Karpas-422 (cell line): ENCODE data around the gene FKTN. TPM values are rescaled to one million over a fixed set of nuclear protein-coding genes. Genes with fewer than 3 reads are reported as not detected.

Experiments used
- DNase-seq: peaks from one replicate; pipeline ENCODE4 v3.0.0-alpha.2; 2015
- H2AFZ ChIP-seq: fragments of 200-600 bp; sonication (generic); 2 replicates; pipeline ENCODE4 v1.6.1; 2014; ENCODE audit warnings: antibody characterized with exemption, low read length, mixed read lengths
- H3K27ac ChIP-seq: fragments of 200-600 bp; sonication (generic); 2 replicates; pipeline ENCODE4 v1.5.1; 2014; ENCODE audit warnings: mild to moderate bottlenecking, low read length, moderate library complexity
- H3K27me3 ChIP-seq: fragments of 200-600 bp; sonication (generic); 2 replicates; pipeline ENCODE4 v1.6.1; 2014; ENCODE audit warnings: low read length, mixed read lengths
- H3K36me3 ChIP-seq: fragments of 200-600 bp; sonication (generic); 2 replicates; pipeline ENCODE4 v1.6.1; 2014; ENCODE audit warnings: low read length, mixed read lengths; ENCODE audit not compliant: insufficient read depth
- H3K4me1 ChIP-seq: fragments of 200-600 bp; sonication (generic); 2 replicates; pipeline ENCODE4 v1.6.1; 2014; ENCODE audit warnings: mild to moderate bottlenecking, low read length, mixed read lengths
- H3K4me2 ChIP-seq: fragments of 200-600 bp; sonication (generic); 2 replicates; pipeline ENCODE4 v1.6.1; 2014; ENCODE audit warnings: low read length, low read depth, mild to moderate bottlenecking; ENCODE audit not compliant: poor library complexity, severe bottlenecking
- H3K4me3 ChIP-seq: fragments of 200-600 bp; sonication (generic); 2 replicates; pipeline ENCODE4 v1.5.1; 2014; ENCODE audit warnings: mild to moderate bottlenecking, antibody characterized with exemption, low read length, mixed read lengths
- H3K79me2 ChIP-seq: fragments of 200-600 bp; sonication (generic); 2 replicates; pipeline ENCODE4 v1.6.1; 2014; ENCODE audit warnings: mild to moderate bottlenecking, low read length, mixed read lengths
- H3K9ac ChIP-seq: fragments of 200-600 bp; sonication (generic); 2 replicates; pipeline ENCODE4 v1.6.0; 2014; ENCODE audit warnings: low read length
- H3K9me2 ChIP-seq: fragments of 200-600 bp; sonication (generic), shearing (Covaris generic); replicated peaks from 2 replicates; pipeline ENCODE4 v1.6.0; 2014; ENCODE audit warnings: mild to moderate bottlenecking, low read length, moderate library complexity; ENCODE audit not compliant: insufficient read depth
- H3K9me3 ChIP-seq: fragments of 300-700, 200-600 bp; sonication (generic); 2 replicates; pipeline ENCODE4 v1.6.1; 2014; ENCODE audit warnings: low read length, mixed read lengths
- H4K20me1 ChIP-seq: fragments of 200-600 bp; sonication (generic); 2 replicates; pipeline ENCODE4 v1.6.1; 2014; ENCODE audit warnings: mild to moderate bottlenecking, antibody characterized with exemption, low read length, low read depth; ENCODE audit not compliant: insufficient read depth
- total RNA-seq: library from RNA; depleted of rRNA; stranded (reverse); fragments of >200 nt; shearing (Covaris generic); gene quantifications from 2 replicates; pipeline ENCODE4 v1.2.3, GENCODE V29; 2014; ENCODE audit warnings: low replicate concordance

The FKTN gene
- total RNA-seq, 1 experiment from 2014 or later = 22.0 TPM

GRCh38 chr9:105639936-105640335 lies 82.0 kb downstream of the FKTN start:
- Histone ChIP-seq H2AFZ (no peak overlapping the region), H3K79me2 (no peaks in the 10 kb centered on the region), H3K27ac (peak overlapping the region; percentile 78), H4K20me1 (no peaks in the 10 kb centered on the region), H3K36me3 (no peaks in the 10 kb centered on the region), H3K4me1 (peaks cover 79% of the 10 kb centered on the region), H3K9me2 (no peaks in the 10 kb centered on the region), H3K9ac (peak overlapping the region; percentile 18), H3K4me3 (no peak overlapping the region), H3K27me3 (no peaks in the 10 kb centered on the region), H3K4me2 (peak overlapping the region; percentile 71), H3K9me3 (0 out of 2 replicates have a peak, but pooled peaks cover 2% of the 10 kb centered on the region)
- DNase-seq = peak; percentile 51

- Histone ChIP-seq H3K27me3 (no peaks in the 10 kb centered on the region), H3K4me3 (0 out of 2 replicates have a peak overlapping the region, but pooled peaks have one; percentile 14)
Observed at GRCh38 chr9:105643795-105644194, 85.9 kb downstream of the FKTN start.

GRCh38 chr9:105646879-105647594 lies 89.1 kb downstream of the FKTN start:
- H3K27me3 ChIP-seq = no peaks in the 10 kb centered on the region
- DNase-seq = no peak
- peak overlapping the region; percentile 13 for H3K9ac ChIP-seq
- peak overlapping the region; percentile 46 for H3K4me2 ChIP-seq
- peaks cover 89% of the 10 kb centered on the region for H3K4me1 ChIP-seq
- H4K20me1 ChIP-seq = no peaks in the 10 kb centered on the region
- H3K79me2 ChIP-seq = no peaks in the 10 kb centered on the region
- peak overlapping the region; percentile 29; the same call in 1 of the 2 replicates for H3K27ac ChIP-seq
- no peaks in the 10 kb centered on the region for H3K9me2 ChIP-seq
- H2AFZ ChIP-seq = no peak overlapping the region
- no peaks in the 10 kb centered on the region for H3K36me3 ChIP-seq
- H3K9me3 ChIP-seq = 0 out of 2 replicates have a peak, but pooled peaks cover 2% of the 10 kb centered on the region
- no peak overlapping the region for H3K4me3 ChIP-seq

More at GRCh38 chr9:105643795-105644194, 85.9 kb downstream of the FKTN start:
- no peaks in the 10 kb centered on the region for H4K20me1 ChIP-seq
- H3K4me1 ChIP-seq = peaks cover 91% of the 10 kb centered on the region
- no peak overlapping the region for H2AFZ ChIP-seq
- no peaks in the 10 kb centered on the region for H3K9me2 ChIP-seq
- DNase-seq = peak; percentile 65
- no peaks in the 10 kb centered on the region for H3K36me3 ChIP-seq
- H3K9ac ChIP-seq = peak overlapping the region; percentile 15; the same call in 1 of the 2 replicates
- H3K4me2 ChIP-seq = peak overlapping the region; percentile 45
- H3K27ac ChIP-seq = peak overlapping the region; percentile 74
- 0 out of 2 replicates have a peak, but pooled peaks cover 2% of the 10 kb centered on the region for H3K9me3 ChIP-seq
- H3K79me2 ChIP-seq = no peaks in the 10 kb centered on the region

- Histone ChIP-seq H3K27me3 (no peaks in the 10 kb centered on the region), H3K9me3 (0 out of 2 replicates have a peak, but pooled peaks cover 2% of the 10 kb centered on the region), H3K9ac (peak overlapping the region; percentile 13; the same call in 1 of the 2 replicates), H4K20me1 (no peaks in the 10 kb centered on the region), H2AFZ (no peak overlapping the region), H3K79me2 (no peaks in the 10 kb centered on the region), H3K27ac (peak overlapping the region; percentile 47), H3K4me2 (peak overlapping the region; percentile 46), H3K9me2 (no peaks in the 10 kb centered on the region), H3K4me3 (no peak overlapping the region), H3K36me3 (no peaks in the 10 kb centered on the region), H3K4me1 (peaks cover 92% of the 10 kb centered on the region)
- DNase-seq = no peak
Observed at GRCh38 chr9:105647595-105648349, 89.8 kb downstream of the FKTN start.

GRCh38 chr9:105651806-105652205 lies 93.9 kb downstream of the FKTN start:
- Histone ChIP-seq H3K9me2 (no peaks in the 10 kb centered on the region), H4K20me1 (no peaks in the 10 kb centered on the region), H2AFZ (no peak overlapping the region), H3K4me3 (peak overlapping the region; percentile 33), H3K4me2 (peak overlapping the region; percentile 53), H3K36me3 (no peaks in the 10 kb centered on the region), H3K4me1 (peaks cover 86% of the 10 kb centered on the region), H3K79me2 (no peaks in the 10 kb centered on the region), H3K27ac (peak overlapping the region; percentile 70), H3K27me3 (no peaks in the 10 kb centered on the region), H3K9me3 (no peaks in the 10 kb centered on the region), H3K9ac (peak overlapping the region; percentile 31; the same call in 1 of the 2 replicates)
- DNase-seq = peak; percentile 74

- Histone ChIP-seq H3K9me2 (no peaks in the 10 kb centered on the region), H3K4me1 (peaks cover 77% of the 10 kb centered on the region), H3K36me3 (no peaks in the 10 kb centered on the region), H2AFZ (no peak overlapping the region), H4K20me1 (no peaks in the 10 kb centered on the region), H3K4me3 (peak overlapping the region; percentile 65), H3K4me2 (peak overlapping the region; percentile 61), H3K79me2 (no peaks in the 10 kb centered on the region), H3K9ac (peak overlapping the region; percentile 67), H3K27me3 (no peaks in the 10 kb centered on the region), H3K27ac (peak overlapping the region; percentile 55), H3K9me3 (no peaks in the 10 kb centered on the region)
- peak; percentile 60 for DNase-seq
Observed at GRCh38 chr9:105656131-105656921, 98.4 kb downstream of the FKTN start.

- no peak for DNase-seq
- Histone ChIP-seq H3K9me2 (no peaks in the 10 kb centered on the region), H4K20me1 (no peaks in the 10 kb centered on the region), H3K4me1 (peaks cover 77% of the 10 kb centered on the region), H2AFZ (no peak overlapping the region), H3K4me2 (peak overlapping the region; percentile 61), H3K27me3 (no peaks in the 10 kb centered on the region), H3K4me3 (no peak overlapping the region), H3K36me3 (no peaks in the 10 kb centered on the region), H3K27ac (peak overlapping the region; percentile 55; the same call in 1 of the 2 replicates), H3K9me3 (no peaks in the 10 kb centered on the region), H3K9ac (no peak overlapping the region), H3K79me2 (no peaks in the 10 kb centered on the region)
Observed at GRCh38 chr9:105658351-105658750, 100.4 kb downstream of the FKTN start.
